Activated CD4-positive, alpha-beta T cell treated with anti-CD3 and anti-CD28 coated beads, Interleukin-2, Interleukin-4, amounts not matched to agents 100 ng/mL and 50 ng/mL, durations not matched to agents 16 hours and 8 hours (primary cell): ENCODE data around the gene ALG5.

ENCODE experiments used
- DNase-seq: peaks from one replicate; pipeline ENCODE4 v3.0.0-alpha.2; 2020; ENCODE audit warnings: low spot score

ALG5 gene

GRCh38 chr13:36999054-36999714, at the start of gene ALG5:
Gene ALG5 (minus strand): TSS chr13:36999340. CDS start chr13:36999300, 40 bp downstream.
- peak; percentile 90 for DNase-seq

- no peak for DNase-seq
Observed at GRCh38 chr13:37047846-37048245, 48.7 kb upstream of the ALG5 start.

GRCh38 chr13:37047032-37047431, 47.9 kb upstream of the ALG5 start:
- DNase-seq = no peak

GRCh38 chr13:37046062-37046461, 46.9 kb upstream of the ALG5 start:
- no peak for DNase-seq

GRCh38 chr13:37040789-37041188, 41.6 kb upstream of the ALG5 start:
- DNase-seq = no peak

- DNase-seq = no peak
Observed at GRCh38 chr13:37039896-37040295, 40.8 kb upstream of the ALG5 start.

GRCh38 chr13:37037241-37037640, 38.1 kb upstream of the ALG5 start:
- no peak for DNase-seq

- DNase-seq = no peak
Observed at GRCh38 chr13:37029617-37030016, 30.5 kb upstream of the ALG5 start.

GRCh38 chr13:37027639-37028038, 28.5 kb upstream of the ALG5 start:
- DNase-seq = no peak

- DNase-seq = no peak
Observed at GRCh38 chr13:37026771-37027170, 27.6 kb upstream of the ALG5 start.

- DNase-seq = no peak
Observed at GRCh38 chr13:37023871-37024270, 24.7 kb upstream of the ALG5 start.

- no peak for DNase-seq
Observed at GRCh38 chr13:37014609-37015008, 15.5 kb upstream of the ALG5 start.

- no peak for DNase-seq
Observed at GRCh38 chr13:37011788-37012187, 12.6 kb upstream of the ALG5 start.

- no peak for DNase-seq
Observed at GRCh38 chr13:37011002-37011401, 11.9 kb upstream of the ALG5 start.

- DNase-seq = no peak
Observed at GRCh38 chr13:37010424-37010823, 11.3 kb upstream of the ALG5 start.

- no peak for DNase-seq
Observed at GRCh38 chr13:37009692-37010091, 10.6 kb upstream of the ALG5 start.

- no peak for DNase-seq
Observed at GRCh38 chr13:37001921-37002250, 2.7 kb upstream of the ALG5 start.

- no peak for DNase-seq
Observed at GRCh38 chr13:36998624-36999041, 507 bp downstream of the ALG5 start.

GRCh38 chr13:36997716-36998427, 1.3 kb downstream of the ALG5 start:
- DNase-seq = no peak

GRCh38 chr13:36992362-36992761, 6.8 kb downstream of the ALG5 start:
- DNase-seq = no peak

- DNase-seq = no peak
Observed at GRCh38 chr13:36986462-36987240, 12.5 kb downstream of the ALG5 start.

- DNase-seq = no peak
Observed at GRCh38 chr13:36981156-36981743, 17.9 kb downstream of the ALG5 start.
